HG02943 (cell line): ENCODE data around the gene ACTL8.

Experiments
- ATAC-seq: cut with Tn5 transposase; IDR thresholded peaks from one replicate; pipeline ENCODE4 v1.9.1; 2021; ENCODE audit warnings: mild to moderate bottlenecking, low read depth, moderate library complexity; ENCODE audit not compliant: unreplicated experiment

ACTL8 gene

GRCh38 chr1:17837233-17838030 lies 82.3 kb downstream of the ACTL8 start:
- ATAC-seq, result no peak

GRCh38 chr1:17839641-17840196 lies 84.6 kb downstream of the ACTL8 start:
- ATAC-seq, result no peak

- no peak for ATAC-seq
Observed at GRCh38 chr1:17841944-17842343, 86.8 kb downstream of the ACTL8 start.

GRCh38 chr1:17842686-17843085 lies 87.6 kb downstream of the ACTL8 start:
- no peak for ATAC-seq

- no peak for ATAC-seq
Observed at GRCh38 chr1:17844185-17844826, 89.2 kb downstream of the ACTL8 start.

- ATAC-seq, result no peak
Observed at GRCh38 chr1:17845583-17845982, 90.5 kb downstream of the ACTL8 start.

GRCh38 chr1:17846341-17846740 lies 91.2 kb downstream of the ACTL8 start:
- ATAC-seq, result no peak

- ATAC-seq, result no peak
Observed at GRCh38 chr1:17847111-17847510, 92.0 kb downstream of the ACTL8 start.

GRCh38 chr1:17849216-17849615 lies 94.1 kb downstream of the ACTL8 start:
- no peak for ATAC-seq

GRCh38 chr1:17851056-17851455 lies 95.9 kb downstream of the ACTL8 start:
- ATAC-seq, result no peak

GRCh38 chr1:17852383-17852782 lies 97.2 kb downstream of the ACTL8 start:
- no peak for ATAC-seq

GRCh38 chr1:17853241-17853935 lies 98.3 kb downstream of the ACTL8 start:
- no peak for ATAC-seq

- ATAC-seq, result no peak
Observed at GRCh38 chr1:17856496-17857108, 101.5 kb downstream of the ACTL8 start.

GRCh38 chr1:17857109-17857499 lies 102.0 kb downstream of the ACTL8 start:
- ATAC-seq, result no peak

- no peak for ATAC-seq
Observed at GRCh38 chr1:17857996-17858395, 102.9 kb downstream of the ACTL8 start.

GRCh38 chr1:17860812-17861211 lies 105.7 kb downstream of the ACTL8 start:
- ATAC-seq, result no peak

GRCh38 chr1:17861685-17862084 lies 106.6 kb downstream of the ACTL8 start:
- no peak for ATAC-seq

- no peak for ATAC-seq
Observed at GRCh38 chr1:17862121-17862520, 107.0 kb downstream of the ACTL8 start.

GRCh38 chr1:17865912-17866739 lies 111.0 kb downstream of the ACTL8 start:
- no peak for ATAC-seq

- ATAC-seq, result no peak
Observed at GRCh38 chr1:17866740-17867029, 111.6 kb downstream of the ACTL8 start.
